Cerebellar nuclear complex (tissue), 1 donor: ENCODE measurements around the gene RGS1.
"Not testable (repeated sequence)": the region's sequence is repeated elsewhere in the genome, so short reads cannot be mapped to it uniquely, and the experiment has no call there.

ENCODE experiments used
- DNase-seq, 2 experiments: peaks; one replicate each; lab custom pipeline; 2025; lab: John Stamatoyannopoulos, UW

Gene RGS1

GRCh38 chr1:192575499-192576189 lies at the start of gene RGS1:
Gene RGS1, plus strand, starts transcription at chr1:192575773. Its CDS starts 20 bp downstream, at chr1:192575793.
- DNase-seq: no peak

- DNase-seq: no peak
Measured at GRCh38 chr1:192527111-192527795, 48.3 kb upstream of the RGS1 start.

- DNase-seq: no peak
Measured at GRCh38 chr1:192527950-192528349, 47.6 kb upstream of the RGS1 start.

GRCh38 chr1:192529031-192529755 lies 46.4 kb upstream of the RGS1 start:
- DNase-seq: no peak

GRCh38 chr1:192529811-192530210 lies 45.8 kb upstream of the RGS1 start:
- no peak for DNase-seq

GRCh38 chr1:192530254-192530653 lies 45.3 kb upstream of the RGS1 start:
- DNase-seq: no peak

- not testable (repeated sequence) for DNase-seq
Measured at GRCh38 chr1:192531037-192531703, 44.4 kb upstream of the RGS1 start.

- DNase-seq: no peak
Measured at GRCh38 chr1:192534666-192535065, 40.9 kb upstream of the RGS1 start.

GRCh38 chr1:192535916-192536664 lies 39.5 kb upstream of the RGS1 start:
- DNase-seq: no peak

GRCh38 chr1:192538407-192539296 lies 36.9 kb upstream of the RGS1 start:
- DNase-seq: no peak

GRCh38 chr1:192539297-192540092 lies 36.1 kb upstream of the RGS1 start:
- no peak for DNase-seq

GRCh38 chr1:192543445-192543844 lies 32.1 kb upstream of the RGS1 start:
- no peak for DNase-seq

GRCh38 chr1:192545896-192546521 lies 29.6 kb upstream of the RGS1 start:
- no peak for DNase-seq

GRCh38 chr1:192546596-192547190 lies 28.9 kb upstream of the RGS1 start:
- no peak for DNase-seq

- no peak for DNase-seq
Measured at GRCh38 chr1:192547501-192547900, 28.1 kb upstream of the RGS1 start.

GRCh38 chr1:192549937-192550336 lies 25.6 kb upstream of the RGS1 start:
- DNase-seq: no peak

- no peak for DNase-seq
Measured at GRCh38 chr1:192550922-192551534, 24.5 kb upstream of the RGS1 start.

- no peak for DNase-seq
Measured at GRCh38 chr1:192552760-192553191, 22.8 kb upstream of the RGS1 start.
